ENCODE data around the gene PTPRO. TPM values are rescaled to one million over a fixed set of nuclear protein-coding genes. Genes with fewer than 3 reads are reported as not detected.

PTPRO gene
- total and polyA plus RNA-seq, 4 donors: 0.31 to 3.3 (median 1.1) TPM

- DNase-seq (ENCODE audit: low spot score): no peak
- no peaks in the 10 kb centered on the region for H3K36me3 ChIP-seq (ENCODE audit: control insufficient read depth in 4 of 4, insufficient read depth in 3 of 4, low read depth in 1 of 4, low read length in 3 of 4)
- TF ChIP-seq ZBTB33 (IDR thresholded peaks at IDR 0.05) (no peak), RAD21 (IDR thresholded peaks at IDR 0.05) (no peak), HNF4G (IDR thresholded peaks at IDR 0.05) (no peak), EGR1 (IDR thresholded peaks at IDR 0.05; ENCODE audit: low read depth in 2 of 2) (no peak), GABPA (IDR thresholded peaks at IDR 0.05 in 1 of 2, conservative IDR thresholded peaks at IDR 0.05 in 1 of 2) (no peak), FOXA2 (IDR thresholded peaks at IDR 0.05) (no peak), SP1 (IDR thresholded peaks at IDR 0.05) (no peak), TAF1 (conservative IDR thresholded peaks at IDR 0.05) (no peak), JUND (IDR thresholded peaks at IDR 0.05) (no peak), REST (IDR thresholded peaks at IDR 0.05) (no peak), ATF3 (IDR thresholded peaks at IDR 0.05) (no peak), YY1 (IDR thresholded peaks at IDR 0.05) (no peak)
- H3K27me3 ChIP-seq (ENCODE audit: control insufficient read depth in 4 of 4, insufficient read depth in 4 of 4, low read length in 3 of 4): no peaks in the 10 kb centered on the region
- H3K27ac ChIP-seq (ENCODE audit: low read depth in 1 of 2, low read length in 2 of 2): no peak overlapping the region
- no peak overlapping the region for H3K4me3 ChIP-seq (ENCODE audit: low read depth in 1 of 3, low read length in 3 of 3)
- WGBS: 76% methylated on average over 1 of the region's 1 CpG
- H3K9me3 ChIP-seq (ENCODE audit: control insufficient read depth in 4 of 4, low read length in 3 of 4): peaks cover 0 to 3% (median 0%) of the 10 kb centered on the region in 4 donors
- H3K9ac ChIP-seq (ENCODE audit: low read depth in 1 of 2, low read length in 2 of 2): no peak overlapping the region
- no peaks in the 10 kb centered on the region for H3K4me1 ChIP-seq (ENCODE audit: control insufficient read depth in 4 of 4, insufficient read depth in 4 of 4, low read length in 3 of 4)
These were observed 70.7 kb downstream of the PTPRO start for GRCh38 chr12:15393037-15393436.

GRCh38 chr12:15393995-15394394 is 71.7 kb downstream of the PTPRO start:
- H3K27me3 ChIP-seq (ENCODE audit: control insufficient read depth in 4 of 4, insufficient read depth in 4 of 4, low read length in 3 of 4): no peaks in the 10 kb centered on the region
- H3K4me1 ChIP-seq (ENCODE audit: control insufficient read depth in 4 of 4, insufficient read depth in 4 of 4, low read length in 3 of 4): no peaks in the 10 kb centered on the region
- no peaks in the 10 kb centered on the region for H3K36me3 ChIP-seq (ENCODE audit: control insufficient read depth in 4 of 4, insufficient read depth in 3 of 4, low read depth in 1 of 4, low read length in 3 of 4)
- H3K4me3 ChIP-seq (ENCODE audit: low read depth in 1 of 3, low read length in 3 of 3): no peak overlapping the region
- H3K27ac ChIP-seq (ENCODE audit: low read depth in 1 of 2, low read length in 2 of 2): no peak overlapping the region
- DNase-seq (ENCODE audit: low spot score): no peak
- TF ChIP-seq SP1 (IDR thresholded peaks at IDR 0.05): no peak
- TF ChIP-seq FOXA1 (IDR thresholded peaks at IDR 0.05): no peak
- peaks cover 0 to 3% (median 0%) of the 10 kb centered on the region in 4 donors for H3K9me3 ChIP-seq (ENCODE audit: control insufficient read depth in 4 of 4, low read length in 3 of 4)
- H3K9ac ChIP-seq (ENCODE audit: low read depth in 1 of 2, low read length in 2 of 2): no peak overlapping the region

- Histone ChIP-seq H3K9me3 (ENCODE audit: control insufficient read depth in 4 of 4, low read length in 3 of 4) (no peaks in the 10 kb centered on the region), H3K27ac (ENCODE audit: low read depth in 1 of 2, low read length in 2 of 2) (no peak overlapping the region), H3K27me3 (ENCODE audit: control insufficient read depth in 4 of 4, insufficient read depth in 4 of 4, low read length in 3 of 4) (no peaks in the 10 kb centered on the region), H3K9ac (ENCODE audit: low read depth in 1 of 2, low read length in 2 of 2) (no peak overlapping the region), H3K4me1 (ENCODE audit: control insufficient read depth in 4 of 4, insufficient read depth in 4 of 4, low read length in 3 of 4) (no peaks in the 10 kb centered on the region), H3K36me3 (ENCODE audit: control insufficient read depth in 4 of 4, insufficient read depth in 3 of 4, low read depth in 1 of 4, low read length in 3 of 4) (no peaks in the 10 kb centered on the region), H3K4me3 (ENCODE audit: low read depth in 1 of 3, low read length in 3 of 3) (no peak overlapping the region)
- DNase-seq (ENCODE audit: low spot score): no peak
- 0% methylated on average over 1 of the region's 1 CpG for WGBS
- TF ChIP-seq SP1 (IDR thresholded peaks at IDR 0.05) (no peak), REST (IDR thresholded peaks at IDR 0.05) (no peak), RXRA (IDR thresholded peaks at IDR 0.05) (no peak), ZBTB33 (IDR thresholded peaks at IDR 0.05) (no peak), YY1 (IDR thresholded peaks at IDR 0.05) (no peak), HNF4G (IDR thresholded peaks at IDR 0.05) (no peak), TAF1 (conservative IDR thresholded peaks at IDR 0.05) (no peak), GABPA (IDR thresholded peaks at IDR 0.05 in 1 of 2, conservative IDR thresholded peaks at IDR 0.05 in 1 of 2) (no peak), ATF3 (IDR thresholded peaks at IDR 0.05) (no peak)
These were observed 82.2 kb downstream of the PTPRO start for GRCh38 chr12:15404485-15404884.

All from liver (tissue), 9 donors.